GM21390 (cell line): ENCODE data around the gene PJA1.
A peak's percentile ranks its signal among the peaks of the same experiment; 100 is the strongest.

Source experiments
- ATAC-seq: cut with Tn5 transposase; IDR thresholded peaks from one replicate; pipeline ENCODE4 v1.9.1; 2021; ENCODE audit not compliant: unreplicated experiment

Gene PJA1

GRCh38 chrX:69172937-69173336, 7.7 kb upstream of the PJA1 start:
- no peak for ATAC-seq

- ATAC-seq: no peak
These were observed 5.1 kb upstream of the PJA1 start for GRCh38 chrX:69170319-69170718.

- peak; percentile 64 for ATAC-seq
These were observed 1.1 kb downstream of the PJA1 start for GRCh38 chrX:69163936-69164741.

GRCh38 chrX:69162361-69162865, 2.8 kb downstream of the PJA1 start:
- ATAC-seq: no peak

GRCh38 chrX:69161786-69162349, 3.4 kb downstream of the PJA1 start:
- no peak for ATAC-seq

GRCh38 chrX:69161371-69161770, 3.9 kb downstream of the PJA1 start:
- no peak for ATAC-seq

GRCh38 chrX:69158166-69158980, 6.9 kb downstream of the PJA1 start:
- ATAC-seq: peak; percentile 91

GRCh38 chrX:69156638-69157037, 8.6 kb downstream of the PJA1 start:
- no peak for ATAC-seq

- ATAC-seq: no peak
These were observed 9.3 kb downstream of the PJA1 start for GRCh38 chrX:69155786-69156520.

- ATAC-seq: no peak
These were observed 11.2 kb downstream of the PJA1 start for GRCh38 chrX:69154051-69154450.

GRCh38 chrX:69153060-69153730, 12.1 kb downstream of the PJA1 start:
- ATAC-seq: no peak

- ATAC-seq: no peak
These were observed 12.8 kb downstream of the PJA1 start for GRCh38 chrX:69152417-69152841.

- no peak for ATAC-seq
These were observed 13.4 kb downstream of the PJA1 start for GRCh38 chrX:69151866-69152284.

- no peak for ATAC-seq
These were observed 14.8 kb downstream of the PJA1 start for GRCh38 chrX:69150281-69150960.

- no peak for ATAC-seq
These were observed 15.6 kb downstream of the PJA1 start for GRCh38 chrX:69149466-69150280.

GRCh38 chrX:69148946-69149345, 16.3 kb downstream of the PJA1 start:
- no peak for ATAC-seq

- no peak for ATAC-seq
These were observed 18.5 kb downstream of the PJA1 start for GRCh38 chrX:69146739-69147138.

- no peak for ATAC-seq
These were observed 19.5 kb downstream of the PJA1 start for GRCh38 chrX:69145714-69146113.
